NCI-H82 (cell line): ENCODE results near the gene STRN4.
"Not testable (repeated sequence)": the region's sequence is repeated elsewhere in the genome, so short reads cannot be mapped to it uniquely, and the experiment has no call there.

Source experiments
- DNase-seq: peaks from one replicate; lab custom pipeline; 2025; lab: John Stamatoyannopoulos, UW

STRN4 gene

GRCh38 chr19:46772170-46773017 lies 26.1 kb upstream of the STRN4 start:
- DNase-seq, result no peak

GRCh38 chr19:46768746-46769145 lies 22.5 kb upstream of the STRN4 start:
- not testable (repeated sequence) for DNase-seq

GRCh38 chr19:46766569-46767317 lies 20.5 kb upstream of the STRN4 start:
- peak; percentile 82 for DNase-seq

GRCh38 chr19:46764817-46765291 lies 18.6 kb upstream of the STRN4 start:
- DNase-seq, result no peak

- DNase-seq, result no peak
These were observed 16.1 kb upstream of the STRN4 start for GRCh38 chr19:46762245-46762890.

GRCh38 chr19:46761418-46761831 lies 15.2 kb upstream of the STRN4 start:
- DNase-seq, result no peak

GRCh38 chr19:46760897-46761296 lies 14.6 kb upstream of the STRN4 start:
- not testable (repeated sequence) for DNase-seq

GRCh38 chr19:46760363-46760762 lies 14.1 kb upstream of the STRN4 start:
- no peak for DNase-seq

GRCh38 chr19:46759817-46760333 lies 13.6 kb upstream of the STRN4 start:
- no peak for DNase-seq

- DNase-seq, result no peak
These were observed 13.0 kb upstream of the STRN4 start for GRCh38 chr19:46759206-46759605.

- DNase-seq, result no peak
These were observed 10.3 kb upstream of the STRN4 start for GRCh38 chr19:46756544-46756888.

- DNase-seq, result no peak
These were observed 9.7 kb upstream of the STRN4 start for GRCh38 chr19:46755853-46756543.

GRCh38 chr19:46755077-46755852 lies 9.0 kb upstream of the STRN4 start:
- no peak for DNase-seq

GRCh38 chr19:46753420-46754155 lies 7.3 kb upstream of the STRN4 start:
- DNase-seq, result peak; percentile 90

- DNase-seq, result peak; percentile 91
These were observed 2.3 kb upstream of the STRN4 start for GRCh38 chr19:46748325-46749109.

GRCh38 chr19:46745521-46746280 lies 549 bp downstream of the STRN4 start, which contains the start of gene FKRP:
Gene FKRP, plus strand, starts transcription at chr19:46746057. Its CDS starts 9,394 bp downstream, at chr19:46755451.
- DNase-seq, result peak; percentile 44

- DNase-seq, result no peak
These were observed 1.2 kb downstream of the STRN4 start for GRCh38 chr19:46745030-46745429.

- DNase-seq, result no peak
These were observed 2.1 kb downstream of the STRN4 start for GRCh38 chr19:46744005-46744691.
